GM19193 (cell line): ENCODE results near the gene SSBP4.

Experiments
- POLR2A ChIP-seq: IDR thresholded peaks from 4 replicates; pipeline ENCODE4 v1.6.1; 2011; ENCODE audit not compliant: insufficient read depth, insufficient read length; ENCODE audit errors: extremely low read depth

The SSBP4 gene

DNA sequence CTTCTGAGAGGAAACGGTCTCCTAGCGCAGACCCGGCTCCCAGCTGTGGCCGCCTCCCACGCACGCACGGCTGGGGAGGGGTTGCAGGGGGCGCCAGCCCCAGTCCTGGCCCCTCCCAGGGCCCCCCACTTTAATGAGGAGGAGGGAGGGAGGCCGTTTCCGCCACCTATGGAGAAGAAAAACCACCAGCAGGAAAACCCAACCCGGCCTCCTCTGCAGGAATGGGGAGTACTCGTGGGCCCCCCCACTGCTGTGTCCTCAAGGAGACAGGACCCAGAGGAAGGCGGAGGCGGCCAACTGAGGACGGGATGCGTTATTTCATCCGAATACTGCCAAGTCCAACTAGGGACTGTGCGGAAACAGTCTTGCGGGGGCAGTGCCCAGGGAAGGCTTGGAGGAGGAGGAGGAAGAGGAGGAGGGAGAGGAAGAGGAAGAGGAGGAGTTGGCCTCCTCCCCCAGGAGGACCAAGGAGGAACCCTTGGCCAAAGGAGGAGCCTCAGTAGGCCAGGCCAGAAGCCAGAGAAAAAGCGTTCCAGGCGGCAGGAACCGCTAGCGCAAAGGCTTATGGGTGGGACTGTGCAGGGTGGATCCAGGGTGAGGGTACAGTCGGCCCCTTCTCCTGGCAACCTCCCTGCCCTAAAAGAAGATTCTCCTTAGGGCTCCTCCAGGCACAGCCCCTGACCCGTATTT, 3.9 kb upstream of the SSBP4 start:
- no peak for TF ChIP-seq POLR2A

DNA sequence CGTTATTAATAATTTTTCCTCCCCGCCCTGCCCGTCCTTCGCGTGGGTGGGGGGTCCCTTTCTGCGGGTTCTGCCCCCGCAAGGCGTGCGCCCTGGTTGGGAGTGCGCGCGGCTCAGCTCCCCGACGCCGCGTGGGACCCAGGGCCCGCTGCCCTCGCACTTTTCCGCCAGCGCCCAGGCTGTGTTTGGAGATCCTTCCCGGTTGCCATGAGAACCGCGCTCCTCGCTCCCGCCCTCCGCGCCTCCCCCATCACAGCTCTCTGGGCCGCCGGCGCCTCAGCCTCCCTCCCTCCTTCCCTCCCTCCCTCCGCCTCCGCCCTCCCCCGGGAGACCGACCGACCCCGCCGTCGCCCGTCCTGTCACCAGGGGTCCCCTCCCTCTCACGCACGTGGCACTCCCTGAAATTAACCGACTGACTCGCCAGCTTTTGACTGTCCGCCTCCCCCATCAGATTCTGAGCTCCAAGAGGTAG, 2.4 kb upstream of the SSBP4 start:
- no peak for TF ChIP-seq POLR2A

DNA sequence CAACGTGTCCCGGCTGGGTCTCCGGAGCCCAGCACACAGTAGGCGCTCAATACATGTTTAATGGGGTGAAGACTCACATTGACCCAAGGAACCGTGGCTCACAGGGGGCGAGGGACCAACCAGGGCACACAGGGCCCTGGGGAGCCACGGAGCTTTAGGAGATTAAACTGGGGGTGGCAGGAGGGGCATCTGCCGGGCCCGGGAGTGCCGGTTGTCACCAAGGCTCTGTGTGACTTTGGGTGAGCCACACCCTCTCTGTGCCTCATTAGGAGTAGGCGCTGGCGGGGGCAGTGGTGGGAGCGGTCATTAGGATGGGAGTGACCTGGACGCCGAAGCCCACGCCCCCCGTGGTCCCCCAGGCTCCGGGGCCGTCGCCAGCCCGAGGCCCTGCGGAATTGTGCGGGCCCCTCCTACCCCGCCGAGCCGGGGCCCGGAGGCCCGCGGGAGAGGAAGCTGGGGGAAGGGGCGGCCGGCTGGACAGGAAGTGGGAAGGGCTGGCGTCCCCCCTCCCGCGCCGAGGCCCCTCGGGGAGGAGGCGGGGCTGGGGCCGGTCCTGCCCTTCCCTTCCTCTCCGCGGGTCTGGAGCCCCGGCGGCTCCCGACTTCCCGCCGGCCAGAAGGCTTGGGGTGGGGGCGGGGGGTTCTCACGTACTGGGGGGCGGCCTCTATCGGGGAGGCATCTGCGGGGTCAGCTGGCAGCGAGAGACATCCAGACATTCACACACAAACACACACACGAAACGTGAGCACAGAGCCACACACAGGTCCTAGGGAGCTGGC, 1.8 kb upstream of the SSBP4 start:
- TF ChIP-seq POLR2A, result no peak

DNA sequence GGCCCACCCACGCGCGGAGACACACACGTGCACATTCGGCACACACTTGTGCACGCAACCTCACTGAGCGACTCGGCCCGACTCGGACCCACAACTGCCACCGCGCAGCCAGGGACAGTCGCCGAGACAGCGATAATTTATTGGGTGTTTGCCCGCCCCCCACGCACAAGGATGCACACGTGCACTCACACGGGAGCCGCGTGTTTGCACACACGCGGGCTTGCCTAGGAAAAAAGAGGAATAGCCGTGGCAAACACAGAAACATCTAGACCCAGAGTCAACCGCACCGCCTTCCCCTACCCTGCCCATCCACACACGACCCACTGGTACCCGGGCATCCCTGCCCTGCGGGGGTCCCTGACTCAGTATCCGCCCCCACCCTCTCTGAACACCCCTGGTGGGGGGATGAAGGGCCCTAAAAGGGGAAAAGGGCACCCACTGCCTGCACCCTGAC, 1.1 kb upstream of the SSBP4 start:
- no peak for TF ChIP-seq POLR2A

DNA sequence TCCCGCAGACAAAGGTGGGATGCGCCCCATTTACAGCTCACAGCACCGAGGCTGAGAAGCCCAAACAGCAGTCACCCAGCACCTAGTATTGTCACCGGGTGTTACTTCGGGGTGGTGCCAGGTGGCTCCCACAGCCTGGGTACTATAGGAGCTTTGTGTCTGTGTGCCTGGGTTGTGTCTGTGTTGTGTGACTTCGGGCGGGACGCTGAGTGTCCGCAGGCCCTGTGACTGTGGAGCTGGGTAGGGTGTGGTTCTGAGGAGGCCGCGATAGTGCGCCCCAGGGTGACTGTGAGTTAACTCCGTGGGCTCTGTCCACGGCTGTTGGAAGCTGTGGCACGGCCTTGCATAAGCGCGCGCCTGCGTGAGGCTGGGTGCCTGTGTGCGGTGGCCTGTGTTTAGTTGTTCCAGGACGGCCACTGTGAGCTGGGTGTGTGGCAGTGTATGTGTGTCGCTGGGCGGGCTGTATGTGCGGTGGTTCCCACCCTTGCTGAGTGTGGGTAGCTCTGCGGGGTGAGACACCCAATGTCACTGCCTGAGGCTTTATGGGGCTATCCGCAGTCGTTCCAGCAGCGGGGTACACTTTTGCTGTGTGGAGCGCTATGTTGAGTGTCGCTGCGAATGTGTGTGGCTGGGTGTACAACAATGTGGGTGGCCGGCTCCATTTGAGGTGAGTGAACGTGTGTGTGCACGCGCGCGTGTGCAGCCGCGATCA, 559 bp upstream of the SSBP4 start:
- no peak for TF ChIP-seq POLR2A

DNA sequence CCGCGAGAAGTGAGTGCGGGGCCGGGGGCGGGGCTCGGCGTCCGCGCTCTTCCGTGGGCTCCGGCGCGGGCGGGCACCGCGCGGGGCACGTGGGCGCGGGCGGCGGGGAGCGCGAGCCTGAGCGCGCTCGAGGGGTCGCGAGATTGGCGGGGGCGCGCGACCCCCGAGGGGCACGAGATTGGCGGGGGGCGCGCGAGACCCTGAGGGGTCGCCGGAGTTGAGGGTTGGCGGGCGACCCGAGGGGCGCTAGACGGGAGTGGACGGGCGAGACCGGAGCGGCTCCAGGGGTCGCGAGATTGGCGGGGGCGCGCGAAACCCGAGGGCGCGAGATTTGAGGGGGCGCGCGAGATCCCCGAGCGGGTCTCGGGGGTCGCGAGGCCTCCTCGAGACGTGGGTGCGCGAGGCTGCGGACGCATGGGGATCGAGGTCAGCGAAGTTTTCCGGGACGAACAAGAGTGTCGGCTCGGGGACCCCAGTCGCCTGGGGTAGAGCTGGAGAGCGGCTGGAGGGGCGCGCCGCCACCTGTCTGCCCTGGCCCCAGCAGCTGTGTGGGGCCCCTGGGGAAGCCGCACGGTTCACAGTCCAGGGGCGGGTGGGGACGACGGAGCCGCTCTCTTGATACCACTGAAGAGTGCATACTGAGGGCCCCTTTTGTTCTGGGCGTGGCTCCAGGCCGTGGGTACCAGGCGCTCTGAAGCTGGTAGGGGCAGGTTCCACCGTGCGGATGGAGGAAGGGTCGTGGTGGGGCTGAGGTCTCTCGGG, 682 bp downstream of the SSBP4 start:
- TF ChIP-seq POLR2A, result peak; percentile 37

DNA sequence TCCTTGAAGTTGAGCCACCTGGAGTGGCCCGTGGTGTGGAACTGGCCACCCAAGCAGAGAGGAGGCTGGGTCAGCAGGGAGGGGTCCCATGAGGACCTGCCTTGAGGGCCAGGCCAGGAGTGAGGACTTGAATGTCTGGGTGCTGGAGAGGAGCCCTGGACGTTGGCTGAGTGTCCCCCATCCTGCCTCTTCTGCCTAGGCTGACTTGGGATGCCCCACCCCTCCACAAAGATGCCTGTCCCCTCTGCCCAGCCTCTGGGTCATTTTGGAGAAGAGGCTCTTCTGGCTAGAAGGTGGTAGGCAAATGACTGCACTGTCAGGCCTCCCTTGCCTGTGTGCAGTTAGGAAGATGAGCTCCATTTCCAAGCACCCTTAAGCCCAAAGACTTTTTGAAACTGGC, 1.7 kb downstream of the SSBP4 start:
- no peak for TF ChIP-seq POLR2A

DNA sequence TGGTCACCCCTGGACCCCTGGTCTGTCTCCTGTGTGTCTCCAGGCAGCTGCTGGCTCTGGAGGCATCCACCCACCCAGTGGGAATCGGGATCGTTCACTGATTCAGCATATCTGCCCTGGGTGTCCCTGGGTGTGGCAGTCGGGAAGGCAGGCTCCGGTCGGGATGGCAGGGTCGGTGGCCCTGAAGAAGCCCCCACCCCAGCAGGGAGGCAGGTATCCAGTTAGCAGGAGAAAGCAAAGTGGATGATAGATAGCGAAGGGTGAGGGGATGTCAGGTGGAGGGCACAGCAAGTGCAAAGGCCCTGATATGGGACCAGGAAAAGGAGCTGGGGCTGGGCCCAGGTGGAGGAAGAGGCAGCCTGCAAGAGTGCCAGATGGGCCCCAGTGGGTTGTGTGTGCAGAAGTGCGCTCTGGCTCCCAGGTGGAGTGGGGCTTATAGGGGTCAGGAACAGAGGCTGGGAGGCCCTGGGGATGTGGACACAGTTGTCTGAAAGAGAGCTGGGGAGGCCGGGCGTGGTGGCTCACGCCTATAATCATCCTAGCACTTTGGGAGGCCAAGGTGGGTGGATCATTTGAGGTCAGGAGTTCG, 2.3 kb downstream of the SSBP4 start:
- no peak for TF ChIP-seq POLR2A

DNA sequence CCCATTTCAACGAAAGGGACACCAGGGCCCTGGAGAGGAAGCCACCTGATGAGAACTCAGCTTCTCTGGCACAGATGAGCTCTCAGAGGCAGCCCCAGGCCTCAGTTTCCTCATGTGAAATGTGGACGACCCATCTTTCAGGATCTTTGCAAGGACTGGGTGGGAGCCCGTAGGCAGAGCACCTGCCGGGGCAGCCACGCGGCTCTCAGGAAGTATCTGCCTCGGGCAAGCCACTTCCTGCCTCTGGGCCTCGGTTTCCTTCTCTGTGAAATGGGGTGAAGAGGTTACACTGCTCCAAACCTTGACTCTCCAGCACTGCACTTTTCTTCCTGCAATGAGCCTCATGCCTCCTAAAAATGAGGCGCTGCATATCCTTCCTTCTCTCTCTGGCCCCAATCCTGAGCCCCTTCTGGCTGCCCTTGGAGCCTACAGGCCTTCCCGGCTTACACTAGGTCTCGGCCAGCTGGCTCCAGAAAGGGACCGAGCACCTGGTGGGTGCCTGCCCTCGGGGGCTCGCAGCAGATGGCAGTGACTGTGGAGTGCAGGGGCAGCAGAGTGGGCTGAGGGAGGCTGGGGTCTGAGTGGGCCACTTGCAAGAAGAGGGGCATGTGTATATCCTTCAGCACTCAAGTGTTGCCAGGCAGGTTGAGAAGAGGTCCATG, 3.5 kb downstream of the SSBP4 start:
- TF ChIP-seq POLR2A, result no peak

DNA sequence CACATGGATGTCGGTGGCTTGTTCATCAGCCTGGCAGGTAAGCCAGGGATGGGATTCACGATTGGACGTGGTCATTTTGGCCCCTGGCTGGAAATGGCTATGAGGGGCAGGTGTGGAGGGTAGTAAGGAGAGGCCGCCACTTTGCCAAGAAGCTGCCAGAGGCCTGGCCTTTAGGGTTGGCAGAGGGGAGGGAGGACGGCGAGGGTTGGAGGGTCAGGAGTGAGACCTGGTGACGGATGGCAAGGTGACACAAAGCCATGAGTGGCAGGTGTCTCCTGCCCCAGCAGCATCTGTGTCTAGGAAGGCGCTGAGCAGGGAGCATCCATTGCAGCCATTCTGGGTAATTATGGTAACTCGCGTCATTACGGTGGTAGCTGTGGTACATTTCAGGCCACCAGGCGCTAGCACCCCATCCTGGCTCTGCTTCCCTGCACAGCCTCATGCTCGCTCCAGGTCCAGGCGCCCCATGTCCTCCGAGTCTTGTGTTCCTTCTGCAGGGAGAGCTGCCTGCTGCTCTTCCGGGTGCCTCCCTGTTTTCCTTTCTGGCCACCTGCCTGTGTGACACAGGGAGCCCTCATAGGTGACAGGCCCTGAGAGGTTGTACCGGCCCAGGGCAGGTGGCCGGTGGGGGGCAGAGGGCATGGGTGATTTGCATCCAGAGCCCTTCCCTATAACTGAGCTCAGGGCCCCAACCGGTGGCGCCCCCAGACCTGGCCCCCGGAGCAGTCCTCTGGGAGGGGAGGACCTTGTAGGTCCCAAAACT, 4.2 kb downstream of the SSBP4 start:
- TF ChIP-seq POLR2A, result no peak

DNA sequence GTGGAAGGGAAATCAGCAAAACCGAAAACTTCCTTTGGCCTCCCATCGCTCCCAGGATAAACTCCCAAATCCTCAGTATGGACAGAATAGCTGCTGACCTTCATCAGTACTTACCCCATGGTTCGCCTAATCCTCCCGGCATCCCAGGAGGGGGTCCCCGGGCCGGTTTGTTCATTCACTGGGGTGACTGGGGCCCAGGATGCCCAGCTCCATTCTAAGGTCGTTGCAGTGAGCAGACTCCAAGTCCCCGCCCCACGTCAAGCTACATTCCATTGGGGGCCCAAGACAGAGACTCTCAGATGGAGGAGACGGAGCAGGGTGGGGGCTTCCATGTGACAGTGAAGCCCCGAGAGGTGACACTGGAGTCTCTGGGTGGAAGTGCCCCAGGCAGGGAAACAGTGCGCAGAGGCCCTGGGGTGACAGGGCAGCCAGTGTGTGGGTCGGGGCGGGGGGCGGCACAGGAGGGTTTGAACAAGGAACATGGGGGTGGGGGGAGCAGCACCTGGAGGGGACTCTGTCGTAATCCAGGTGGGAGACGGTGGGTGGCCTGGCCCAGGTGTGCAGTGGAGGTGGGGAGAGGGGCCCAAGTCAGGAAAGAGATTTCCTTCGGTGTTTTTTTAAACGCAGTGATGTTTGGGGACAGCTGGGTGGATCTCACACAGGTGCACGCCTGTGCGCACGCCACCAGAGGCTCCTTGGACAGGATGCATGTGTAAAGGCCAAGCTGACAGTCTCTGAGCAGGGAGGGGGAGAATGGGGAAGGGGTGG, 5.1 kb downstream of the SSBP4 start:
- no peak for TF ChIP-seq POLR2A

DNA sequence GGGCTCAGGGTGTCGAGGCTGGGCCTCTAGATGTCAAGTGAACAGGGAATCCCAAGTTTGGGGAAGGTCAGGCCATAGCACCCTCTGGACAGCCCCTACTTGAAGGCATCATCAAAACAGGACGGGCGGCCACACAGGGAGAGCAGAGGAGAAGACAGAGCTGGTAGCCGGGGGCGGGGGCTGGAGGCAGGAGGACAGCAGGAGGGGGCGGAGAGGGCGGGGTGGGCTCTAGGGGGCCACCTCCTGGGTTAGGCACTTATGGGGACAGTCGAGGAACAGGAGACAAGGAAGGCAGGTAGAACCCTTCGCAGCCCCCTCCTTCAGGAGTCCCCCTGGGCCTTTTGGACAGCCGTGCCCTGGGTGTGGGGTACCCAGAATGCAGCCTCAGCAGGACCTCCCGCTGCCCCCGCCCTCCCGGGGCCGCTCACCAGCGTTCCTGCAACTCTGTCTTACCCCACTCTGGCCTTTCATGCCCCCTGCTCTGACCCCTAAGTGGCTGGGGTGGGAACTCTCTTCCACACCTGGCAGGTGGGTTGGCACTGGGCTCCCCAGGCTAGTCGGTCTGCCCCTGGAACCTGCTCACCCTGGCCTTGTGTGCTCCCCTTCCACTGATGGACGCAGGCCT, 5.8 kb downstream of the SSBP4 start:
- TF ChIP-seq POLR2A, result no peak

DNA sequence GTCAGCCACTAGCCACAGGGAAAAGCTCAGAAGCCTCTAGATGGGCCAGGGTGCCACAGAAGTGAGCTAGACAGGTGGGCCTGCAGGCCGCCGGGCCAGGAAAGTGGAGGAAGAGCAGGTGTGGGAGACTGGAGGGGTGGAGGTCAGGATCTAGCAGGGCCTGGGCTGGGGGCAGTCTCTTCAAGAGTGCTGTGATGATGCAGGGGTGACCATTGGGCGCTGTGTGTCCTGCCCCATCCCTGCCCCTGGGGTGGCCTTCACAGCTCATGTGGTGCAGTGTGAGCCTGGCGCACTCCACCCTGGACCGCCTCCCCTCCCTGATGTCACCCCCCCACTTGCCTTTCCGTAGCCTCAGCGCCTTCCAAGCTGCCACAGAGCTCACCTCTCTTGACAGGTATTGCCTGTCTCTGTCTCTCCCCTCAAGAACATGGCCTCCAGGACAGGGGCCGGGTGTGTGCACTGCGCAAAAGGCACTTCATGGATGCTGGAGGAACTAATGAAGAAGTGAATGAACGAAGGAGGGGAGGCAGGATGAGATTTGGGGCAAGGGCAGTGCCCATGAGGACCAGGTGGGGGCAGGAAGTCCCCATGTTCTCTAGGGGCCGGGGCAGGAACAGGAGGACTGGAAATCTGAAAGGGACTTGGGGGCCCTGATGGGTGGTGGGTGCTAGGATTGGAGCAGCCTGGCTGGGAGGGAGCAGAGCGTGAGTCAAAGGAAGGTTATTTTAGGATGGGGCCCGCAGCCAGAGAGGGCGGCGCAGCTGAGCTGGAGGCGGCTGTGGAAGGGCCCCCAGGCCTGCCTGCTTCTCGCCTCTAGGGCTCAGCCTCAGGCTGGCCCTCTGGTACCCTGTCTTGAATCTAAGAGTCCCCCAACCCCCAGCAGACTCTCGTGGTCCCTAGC, 6.6 kb downstream of the SSBP4 start:
- no peak for TF ChIP-seq POLR2A
